Activated CD4-positive, alpha-beta T cell treated with anti-CD3 and anti-CD28 coated beads for 24 hours (primary cell): ENCODE measurements around the gene CAPNS2.

Source experiments
- DNase-seq, 2 donors: peaks; one replicate each; pipeline ENCODE4 v3.0.0-alpha.2; 2020; ENCODE audit warnings: low read depth in 2 of 2

The CAPNS2 gene

GRCh38 chr16:55566432-55567175, at the start of gene CAPNS2:
Gene CAPNS2 (plus strand): TSS chr16:55566684. CDS start chr16:55566757, 73 bp downstream.
- DNase-seq: no peak

- no peak for DNase-seq
Measured at GRCh38 chr16:55521792-55522191, 44.7 kb upstream of the CAPNS2 start.

- DNase-seq: no peak
Measured at GRCh38 chr16:55526441-55526840, 40.0 kb upstream of the CAPNS2 start.

- DNase-seq: no peak
Measured at GRCh38 chr16:55527885-55528284, 38.6 kb upstream of the CAPNS2 start.

GRCh38 chr16:55529018-55529417, 37.5 kb upstream of the CAPNS2 start:
- no peak for DNase-seq

- DNase-seq: no peak
Measured at GRCh38 chr16:55530316-55530856, 36.1 kb upstream of the CAPNS2 start.

GRCh38 chr16:55532227-55532626, 34.3 kb upstream of the CAPNS2 start:
- DNase-seq: no peak

GRCh38 chr16:55534756-55535155, 31.7 kb upstream of the CAPNS2 start:
- DNase-seq: no peak

- no peak for DNase-seq
Measured at GRCh38 chr16:55539049-55539448, 27.4 kb upstream of the CAPNS2 start.

GRCh38 chr16:55539488-55539887, 27.0 kb upstream of the CAPNS2 start:
- no peak for DNase-seq

- DNase-seq: no peak
Measured at GRCh38 chr16:55540221-55540620, 26.3 kb upstream of the CAPNS2 start.

GRCh38 chr16:55542459-55543082, 23.9 kb upstream of the CAPNS2 start:
- DNase-seq: no peak

- no peak for DNase-seq
Measured at GRCh38 chr16:55543472-55543871, 23.0 kb upstream of the CAPNS2 start.

- no peak for DNase-seq
Measured at GRCh38 chr16:55552621-55553020, 13.9 kb upstream of the CAPNS2 start.

- DNase-seq: no peak
Measured at GRCh38 chr16:55555436-55555835, 11.0 kb upstream of the CAPNS2 start.

GRCh38 chr16:55557186-55557585, 9.3 kb upstream of the CAPNS2 start:
- DNase-seq: no peak

GRCh38 chr16:55559233-55559632, 7.3 kb upstream of the CAPNS2 start:
- DNase-seq: no peak

- no peak for DNase-seq
Measured at GRCh38 chr16:55559933-55560516, 6.5 kb upstream of the CAPNS2 start.

GRCh38 chr16:55561319-55561848, 5.1 kb upstream of the CAPNS2 start:
- no peak for DNase-seq

GRCh38 chr16:55562936-55563335, 3.5 kb upstream of the CAPNS2 start:
- DNase-seq: no peak

- DNase-seq: no peak
Measured at GRCh38 chr16:55563797-55564196, 2.7 kb upstream of the CAPNS2 start.

- no peak for DNase-seq
Measured at GRCh38 chr16:55565086-55565485, 1.4 kb upstream of the CAPNS2 start.

GRCh38 chr16:55567382-55567781, 898 bp downstream of the CAPNS2 start:
- no peak for DNase-seq
